OCI-LY7 (cell line): ENCODE data around the gene MREG. TPM values are rescaled to one million over a fixed set of nuclear protein-coding genes. Genes with fewer than 3 reads are reported as not detected.

ENCODE experiments used
- BruUV-seq: library from RNA; stranded (reverse); fragments of 400-500 nt; replicated peaks from 2 replicates; lab custom pipeline; 2021; lab: Mats Ljungman, UMichigan
- CTCF ChIA-PET: fragments of 300-600 bp; sonication (Branson Sonifier 250); formaldehyde crosslinking; loops from one replicate; lab custom pipeline; 2022; ENCODE audit warnings: antibody characterized with exemption; ENCODE audit not compliant: unreplicated experiment; lab: Charles Lee
- POLR2A ChIA-PET: fragments of 300-600 bp; sonication (Branson Sonifier 250); formaldehyde crosslinking; loops from one replicate; lab custom pipeline; 2022; ENCODE audit warnings: antibody characterized with exemption; lab: Charles Lee
- DNase-seq: peaks from one replicate; pipeline ENCODE4 v3.0.0-alpha.2; 2015; ENCODE audit warnings: low spot score
- H2AFZ ChIP-seq: fragments of 200-600 bp; sonication (generic), shearing (Covaris generic); 2 replicates; pipeline ENCODE4 v1.6.1; 2014; ENCODE audit warnings: mild to moderate bottlenecking, antibody characterized with exemption, low read length, moderate library complexity
- H3K27ac ChIP-seq: fragments of 200-600 bp; sonication (generic); 2 replicates; pipeline ENCODE4 v1.5.1; 2014; ENCODE audit warnings: mixed run types, low read depth, mild to moderate bottlenecking, moderate library complexity, low read length, inconsistent platforms; ENCODE audit not compliant: poor library complexity, severe bottlenecking
- H3K36me3 ChIP-seq: fragments of 200-600 bp; sonication (generic); 2 replicates; pipeline ENCODE4 v1.6.1; 2014; ENCODE audit warnings: mild to moderate bottlenecking, antibody characterized with exemption, low read length, moderate library complexity, mixed read lengths; ENCODE audit not compliant: insufficient read depth
- H3K4me1 ChIP-seq: fragments of 200-600 bp; sonication (generic); 2 replicates; pipeline ENCODE4 v1.5.1; 2014; ENCODE audit warnings: mild to moderate bottlenecking, low read length; ENCODE audit not compliant: insufficient read depth, poor library complexity, severe bottlenecking
- H3K4me2 ChIP-seq: fragments of 200-600 bp; sonication (generic); 2 replicates; pipeline ENCODE4 v1.6.1; 2014; ENCODE audit warnings: mild to moderate bottlenecking, low read length
- H3K4me3 ChIP-seq: fragments of 200-600 bp; sonication (generic); 2 replicates; pipeline ENCODE4 v1.5.1; 2014; ENCODE audit warnings: mild to moderate bottlenecking, low read depth, low read length; ENCODE audit not compliant: poor library complexity, severe bottlenecking
- H3K79me2 ChIP-seq: fragments of 200-600 bp; sonication (generic); 2 replicates; pipeline ENCODE4 v1.6.1; 2016; ENCODE audit warnings: low read depth, mild to moderate bottlenecking, low read length, moderate library complexity, mixed read lengths; ENCODE audit not compliant: insufficient read depth
- H3K9me2 ChIP-seq: fragments of 200-600 bp; sonication (generic); 2 replicates; pipeline ENCODE4 v1.6.1; 2016; ENCODE audit warnings: mild to moderate bottlenecking, low read length, mixed read lengths; ENCODE audit not compliant: insufficient read depth
- H3K9me3 ChIP-seq: fragments of 200-600 bp; sonication (generic); 2 replicates; pipeline ENCODE4 v1.6.1; 2014; ENCODE audit warnings: mild to moderate bottlenecking, mixed run types, low read length, mixed read lengths
- H4K20me1 ChIP-seq: fragments of 200-600 bp; sonication (generic); 2 replicates; pipeline ENCODE4 v1.6.1; 2014; ENCODE audit warnings: mild to moderate bottlenecking, antibody characterized with exemption, low read length, moderate library complexity, mixed read lengths; ENCODE audit not compliant: insufficient read depth
- CTCF ChIP-seq: fragments of 200-600 bp; sonication (generic); conservative IDR thresholded peaks from 2 replicates; pipeline ENCODE4 v1.5.1; 2014; ENCODE audit warnings: mild to moderate bottlenecking, antibody characterized with exemption, low read length, moderate library complexity, mixed read lengths
- EZH2phosphoT487 ChIP-seq: fragments of 200-600 bp; sonication (generic); IDR thresholded peaks from 2 replicates; pipeline ENCODE4 v1.6.1; 2018; ENCODE audit warnings: low read depth, borderline replicate concordance, mild to moderate bottlenecking, mixed run types, antibody characterized with exemption, low read length, moderate library complexity, mixed read lengths
- intact Hi-C: fragments of 100-400 bp; cut with micrococcal nuclease; formaldehyde crosslinking; loops from one replicate; pipeline ENCODE4 v1.10.0; 2022; ENCODE audit not compliant: unreplicated experiment
- total RNA-seq, 2 experiments: library from RNA; depleted of rRNA in 1 of 2; stranded (reverse); fragments of >200 nt in 1 of 2; shearing (Covaris generic) in 1 of 2; gene quantifications; 2 replicates each; pipeline ENCODE4 v1.2.3, GENCODE V29; 2014 to 2022

Gene MREG
- total RNA-seq, 2 experiments from 2014 or later, result 5.6 to 9.3 TPM

- TF ChIP-seq CTCF, result no peak
- no peak for TF ChIP-seq EZH2phosphoT487
Observed at GRCh38 chr2:216001216-216002100, 11.9 kb downstream of the MREG start.

GRCh38 chr2:215998636-215999035 lies 14.7 kb downstream of the MREG start:
- no peak overlapping the region for H3K4me3 ChIP-seq
- peaks cover 7% of the 10 kb centered on the region for H3K4me1 ChIP-seq
- no peaks in the 10 kb centered on the region for H3K9me3 ChIP-seq
- H3K36me3 ChIP-seq, result peaks cover 18% of the 10 kb centered on the region; the same call in 1 of the 2 replicates
- intact Hi-C loops, result no loop called here
- TF ChIP-seq CTCF, result no peak
- TF ChIP-seq EZH2phosphoT487, result no peak
- no peaks in the 10 kb centered on the region for H4K20me1 ChIP-seq
- no peak overlapping the region for H2AFZ ChIP-seq
- CTCF ChIA-PET, result no interaction called here
- no peak overlapping the region for H3K4me2 ChIP-seq
- no TSS peak for BruUV-seq
- no peak for DNase-seq
- no peaks in the 10 kb centered on the region for H3K9me2 ChIP-seq
- H3K79me2 ChIP-seq, result no peaks in the 10 kb centered on the region
- no peak overlapping the region for H3K27ac ChIP-seq
- POLR2A ChIA-PET, result no interaction called here

More at GRCh38 chr2:216001216-216002100, 11.9 kb downstream of the MREG start:
- Histone ChIP-seq H3K9me3 (no peaks in the 10 kb centered on the region), H2AFZ (no peak overlapping the region), H3K79me2 (no peaks in the 10 kb centered on the region), H4K20me1 (no peaks in the 10 kb centered on the region), H3K4me2 (no peak overlapping the region), H3K36me3 (peaks cover 4% of the 10 kb centered on the region; the same call in 1 of the 2 replicates), H3K9me2 (no peaks in the 10 kb centered on the region), H3K4me3 (no peak overlapping the region), H3K4me1 (peaks cover 7% of the 10 kb centered on the region), H3K27ac (no peak overlapping the region)
- no peak for DNase-seq
- CTCF ChIA-PET, result no interaction called here
- no TSS peak for BruUV-seq
- intact Hi-C loops, result no loop called here
- POLR2A ChIA-PET, result interaction anchor here (0.7 to 0.8 kb wide), 2 partner anchors 11 to 409 kb away, joined by 3 read pairs; no protein-coding TSS in a partner anchor

- Histone ChIP-seq H3K9me2 (no peaks in the 10 kb centered on the region), H3K4me1 (peaks cover 2% of the 10 kb centered on the region), H3K4me2 (no peak overlapping the region), H3K4me3 (no peak overlapping the region), H3K36me3 (peaks cover 18% of the 10 kb centered on the region; the same call in 1 of the 2 replicates), H3K27ac (no peak overlapping the region), H4K20me1 (no peaks in the 10 kb centered on the region), H3K9me3 (no peaks in the 10 kb centered on the region), H2AFZ (no peak overlapping the region), H3K79me2 (no peaks in the 10 kb centered on the region)
- ChIA-PET POLR2A (interaction anchor here (0.6 kb wide), 1 partner anchor 23 kb away, joined by 3 read pairs; no protein-coding TSS in a partner anchor), CTCF (no interaction called here)
- no peak for DNase-seq
- intact Hi-C loops, result no loop called here
- no TSS peak for BruUV-seq
- TF ChIP-seq CTCF (no peak), EZH2phosphoT487 (no peak)
Observed at GRCh38 chr2:215997219-215997618, 16.1 kb downstream of the MREG start.
